ENCODE measurements around the gene CCL14.

DNA sequence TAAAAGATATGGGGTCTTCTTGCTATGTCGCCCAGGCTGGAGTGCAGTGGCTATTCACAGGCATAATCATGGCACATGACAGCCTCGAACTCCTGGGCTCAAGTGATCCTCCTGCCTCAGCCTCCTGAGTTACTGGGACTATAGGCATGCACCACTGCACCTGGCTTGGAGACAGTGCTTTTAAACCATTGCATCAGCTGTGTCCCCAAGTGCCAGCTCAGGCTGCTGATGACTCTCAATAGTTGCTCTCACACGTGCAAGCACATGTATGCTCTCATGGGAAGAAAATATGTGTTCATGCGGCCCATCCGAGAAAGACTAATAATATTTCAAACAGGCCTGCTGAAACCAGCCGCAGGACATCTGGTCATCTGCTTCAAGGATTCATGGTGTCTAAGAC, 14.0 kb downstream of the CCL14 start:
- TF ChIP-seq, protein P1, sequence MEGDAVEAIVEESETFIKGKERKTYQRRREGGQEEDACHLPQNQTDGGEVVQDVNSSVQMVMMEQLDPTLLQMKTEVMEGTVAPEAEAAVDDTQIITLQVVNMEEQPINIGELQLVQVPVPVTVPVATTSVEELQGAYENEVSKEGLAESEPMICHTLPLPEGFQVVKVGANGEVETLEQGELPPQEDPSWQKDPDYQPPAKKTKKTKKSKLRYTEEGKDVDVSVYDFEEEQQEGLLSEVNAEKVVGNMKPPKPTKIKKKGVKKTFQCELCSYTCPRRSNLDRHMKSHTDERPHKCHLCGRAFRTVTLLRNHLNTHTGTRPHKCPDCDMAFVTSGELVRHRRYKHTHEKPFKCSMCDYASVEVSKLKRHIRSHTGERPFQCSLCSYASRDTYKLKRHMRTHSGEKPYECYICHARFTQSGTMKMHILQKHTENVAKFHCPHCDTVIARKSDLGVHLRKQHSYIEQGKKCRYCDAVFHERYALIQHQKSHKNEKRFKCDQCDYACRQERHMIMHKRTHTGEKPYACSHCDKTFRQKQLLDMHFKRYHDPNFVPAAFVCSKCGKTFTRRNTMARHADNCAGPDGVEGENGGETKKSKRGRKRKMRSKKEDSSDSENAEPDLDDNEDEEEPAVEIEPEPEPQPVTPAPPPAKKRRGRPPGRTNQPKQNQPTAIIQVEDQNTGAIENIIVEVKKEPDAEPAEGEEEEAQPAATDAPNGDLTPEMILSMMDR (IDR thresholded peaks at IDR 0.05; ENCODE audit: insufficient read depth, low read depth, low read length) = no peak
- TF ChIP-seq EZH2 (IDR thresholded peaks at IDR 0.05; ENCODE audit: insufficient read depth, low read length) = no peak

Measured in astrocyte (in vitro differentiated cells and primary cell).